22Rv1 (cell line): ENCODE data around the gene KCNIP4.

Experiments used
- CTCF ChIP-seq: fragments of 450-650 bp; IDR thresholded peaks from 2 replicates; pipeline ENCODE4 v1.5.1; 2017; ENCODE audit warnings: mild to moderate bottlenecking
- ZFX ChIP-seq: fragments of 450-650 bp; IDR thresholded peaks from 2 replicates; pipeline ENCODE4 v1.6.1; 2017; ENCODE audit warnings: antibody characterized with exemption, borderline replicate concordance

DNA sequence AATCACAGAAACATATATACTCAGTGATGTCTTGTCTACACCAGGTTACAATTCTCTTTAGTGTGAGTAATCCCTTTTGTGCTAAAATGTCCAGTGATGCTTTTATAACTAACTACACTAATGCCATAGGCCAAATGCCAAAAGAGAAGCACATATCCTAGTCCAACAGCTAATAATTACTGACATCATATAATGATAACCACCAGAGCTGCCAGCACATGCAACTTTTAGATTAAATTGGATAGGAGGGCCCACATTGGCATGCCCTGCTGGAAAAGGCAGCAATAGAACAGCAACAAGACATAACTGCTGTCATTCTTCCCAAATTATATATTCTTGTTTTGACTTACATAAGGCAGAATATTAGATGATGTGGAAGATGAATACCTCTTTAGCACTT lies 238.8 kb downstream of the KCNIP4 start:
- TF ChIP-seq CTCF (no peak), ZFX (no peak)
